ENCODE results near the gene IL37. TPM values are rescaled to one million over a fixed set of nuclear protein-coding genes. Genes with fewer than 3 reads are reported as not detected.

Gene IL37
- total and polyA plus RNA-seq, 8 donors, result not detected

- 65 to 76% methylated on average over 1 of the region's 1 CpG for WGBS, 2 donors
- TF ChIP-seq CTCF (IDR thresholded peaks at IDR 0.05), result no peak
- no peaks in the 10 kb centered on the region for H3K27me3 ChIP-seq
Observed at GRCh38 chr2:112919086-112919485, 8.1 kb downstream of the IL37 start.

GRCh38 chr2:112920923-112921532, 10.1 kb downstream of the IL37 start:
- no peak for TF ChIP-seq CTCF (IDR thresholded peaks at IDR 0.05)
- no peaks in the 10 kb centered on the region for H3K9me3 ChIP-seq
- FAIRE-seq (no peak), DNase-seq (no peak), ATAC-seq (no peak)
- H3K27ac ChIP-seq, result no peak overlapping the region
- no peaks in the 10 kb centered on the region for H3K27me3 ChIP-seq
- WGBS, 2 donors, result 46 to 86% methylated on average over 4 of the region's 4 CpGs
- no peaks in the 10 kb centered on the region for H3K36me3 ChIP-seq
- H3K4me3 ChIP-seq, result no peak overlapping the region
- intact Hi-C loops (cut with DNase I), result no loop called here
- no peaks in the 10 kb centered on the region for H3K4me1 ChIP-seq

More at GRCh38 chr2:112919086-112919485, 8.1 kb downstream of the IL37 start:
- DNase-seq (no peak), FAIRE-seq (no peak), ATAC-seq (no peak)
- no peaks in the 10 kb centered on the region for H3K4me1 ChIP-seq
- no peak overlapping the region for H3K4me3 ChIP-seq
- H3K36me3 ChIP-seq, result no peaks in the 10 kb centered on the region
- no peaks in the 10 kb centered on the region for H3K9me3 ChIP-seq
- intact Hi-C loops (cut with DNase I), result no loop called here
- H3K27ac ChIP-seq, result no peak overlapping the region

- ATAC-seq, result no peak
- no peak overlapping the region for H3K27ac ChIP-seq
- intact Hi-C loops (cut with DNase I), result no loop called here
- no peaks in the 10 kb centered on the region for H3K4me1 ChIP-seq
- WGBS, 2 donors, result 48 to 61% methylated on average over 1 of the region's 1 CpG
- FAIRE-seq, result no peak
- H3K4me3 ChIP-seq, result no peak overlapping the region
- no peaks in the 10 kb centered on the region for H3K27me3 ChIP-seq
- H3K36me3 ChIP-seq, result no peaks in the 10 kb centered on the region
- TF ChIP-seq CTCF (IDR thresholded peaks at IDR 0.05), result no peak
- no peaks in the 10 kb centered on the region for H3K9me3 ChIP-seq
- no peak for DNase-seq
Observed at GRCh38 chr2:112921982-112922381, 11.0 kb downstream of the IL37 start.

- WGBS, 2 donors, result 63 to 75% methylated on average over 3 of the region's 3 CpGs
- no peak for ATAC-seq
- Histone ChIP-seq H3K4me3 (no peak overlapping the region), H3K27me3 (no peaks in the 10 kb centered on the region), H3K27ac (no peak overlapping the region), H3K36me3 (no peaks in the 10 kb centered on the region), H3K9me3 (no peaks in the 10 kb centered on the region), H3K4me1 (no peaks in the 10 kb centered on the region)
- FAIRE-seq, result no peak
- DNase-seq, result no peak
- no peak for TF ChIP-seq CTCF (IDR thresholded peaks at IDR 0.05)
- intact Hi-C loops (cut with DNase I), result no loop called here
Observed at GRCh38 chr2:112923237-112923966, 12.4 kb downstream of the IL37 start.

GRCh38 chr2:112923967-112924338, 13.0 kb downstream of the IL37 start:
- intact Hi-C loops (cut with DNase I), result no loop called here

More at GRCh38 chr2:112923967-112924338, 13.0 kb downstream of the IL37 start:
- Histone ChIP-seq H3K4me1 (no peaks in the 10 kb centered on the region), H3K9me3 (no peaks in the 10 kb centered on the region), H3K36me3 (no peaks in the 10 kb centered on the region), H3K27ac (no peak overlapping the region), H3K4me3 (no peak overlapping the region), H3K27me3 (no peaks in the 10 kb centered on the region)
- TF ChIP-seq CTCF (IDR thresholded peaks at IDR 0.05), result no peak
- 82 to 92% methylated on average over 5 of the region's 5 CpGs for WGBS, 2 donors
- DNase-seq (no peak), FAIRE-seq (no peak), ATAC-seq (no peak)
